ENCODE measurements around the gene CNTLN.

- no peak for TF ChIP-seq CTCF (IDR thresholded peaks at IDR 0.05; ENCODE audit: low read length)
- TF ChIP-seq EZH2 (IDR thresholded peaks at IDR 0.05; ENCODE audit: borderline replicate concordance, low read length), result no peak
Measured at GRCh38 chr9:17423681-17424011, 288.8 kb downstream of the CNTLN start.

Data from OCI-LY1 (cell line).